GM10266 (cell line): ENCODE measurements around the gene CLEC4M.

Source experiments
- DNase-seq: peaks from one replicate; pipeline ENCODE4 v3.0.0; 2012; ENCODE audit errors: extremely low spot score
- CTCF ChIP-seq: IDR thresholded peaks from 2 replicates; pipeline ENCODE4 v1.5.1; 2012; ENCODE audit warnings: mild to moderate bottlenecking, low read depth; ENCODE audit not compliant: control insufficient read depth, insufficient read depth; ENCODE audit errors: missing control alignments

The CLEC4M gene

GRCh38 chr19:7762719-7763293 lies at the start of gene CLEC4M:
Gene CLEC4M, plus strand, starts transcription at chr19:7763243. Its CDS starts 24 bp downstream, at chr19:7763267.
- no peak for DNase-seq
- no peak for TF ChIP-seq CTCF

- no peak for DNase-seq
- no peak for TF ChIP-seq CTCF
Observed at GRCh38 chr19:7715671-7716070, 47.4 kb upstream of the CLEC4M start.

- DNase-seq, result no peak
- no peak for TF ChIP-seq CTCF
Observed at GRCh38 chr19:7716762-7717161, 46.3 kb upstream of the CLEC4M start.

GRCh38 chr19:7718668-7719067 lies 44.4 kb upstream of the CLEC4M start:
- no peak for TF ChIP-seq CTCF

GRCh38 chr19:7720351-7720750 lies 42.7 kb upstream of the CLEC4M start:
- no peak for DNase-seq
- no peak for TF ChIP-seq CTCF

More at GRCh38 chr19:7718668-7719067, 44.4 kb upstream of the CLEC4M start:
- DNase-seq, result no peak

- TF ChIP-seq CTCF, result no peak
- DNase-seq, result no peak
Observed at GRCh38 chr19:7722231-7722651, 40.8 kb upstream of the CLEC4M start.

- TF ChIP-seq CTCF, result no peak
- DNase-seq, result peak; percentile 59
Observed at GRCh38 chr19:7725791-7726190, 37.3 kb upstream of the CLEC4M start.
